Dedifferentiated amniotic fluid mesenchymal stem cell (primary cell): Measurements from ENCODE around the gene GLI1.
A peak's percentile ranks its signal among the peaks of the same experiment; 100 is the strongest.

Experiments used
- DNase-seq: peaks from one replicate; pipeline ENCODE4 v3.0.0-alpha.2; 2016; ENCODE audit errors: extremely low spot score

Gene GLI1

DNA sequence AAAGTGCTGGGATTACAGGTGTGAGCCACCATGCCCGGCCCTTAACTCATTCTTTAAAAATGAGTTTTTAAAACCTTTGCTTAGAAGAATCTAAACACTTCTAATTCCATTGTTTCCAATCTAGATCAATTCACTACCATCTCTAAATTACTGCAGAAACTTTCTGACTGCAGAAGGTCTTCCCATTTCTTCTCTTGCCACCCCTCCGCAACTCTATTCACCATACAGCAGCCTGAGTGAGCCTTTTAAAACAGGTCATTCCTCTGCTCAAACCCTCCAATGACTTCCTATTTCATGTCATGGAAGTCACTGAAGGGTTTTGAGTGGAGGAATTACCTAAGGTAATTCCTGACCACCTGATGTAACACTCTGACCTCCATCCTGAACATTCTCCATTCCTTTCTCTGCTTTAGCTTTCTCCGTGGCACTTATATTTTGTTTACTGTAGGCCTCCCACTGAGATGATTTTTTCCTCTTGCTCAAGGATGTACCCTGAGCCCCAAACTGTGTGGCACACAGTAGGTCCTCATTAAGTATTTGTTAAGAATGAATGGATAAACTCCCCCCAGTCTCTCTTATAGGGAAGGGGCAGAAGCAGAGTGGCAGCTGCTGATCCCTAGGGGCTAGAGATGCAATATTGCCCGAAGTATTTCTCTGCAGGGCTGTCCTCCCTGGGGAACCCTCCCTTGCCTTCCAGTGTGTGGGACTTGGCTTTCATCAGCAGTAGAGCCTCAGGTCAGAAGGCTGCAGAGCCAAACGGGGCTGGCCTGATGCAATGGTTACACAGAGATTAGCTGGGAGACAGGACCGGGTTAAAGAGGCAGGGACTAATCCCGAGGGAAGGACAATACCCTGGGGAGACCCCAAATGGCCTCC lies 59.6 kb downstream of the GLI1 start:
- peak; percentile 37 for DNase-seq

DNA sequence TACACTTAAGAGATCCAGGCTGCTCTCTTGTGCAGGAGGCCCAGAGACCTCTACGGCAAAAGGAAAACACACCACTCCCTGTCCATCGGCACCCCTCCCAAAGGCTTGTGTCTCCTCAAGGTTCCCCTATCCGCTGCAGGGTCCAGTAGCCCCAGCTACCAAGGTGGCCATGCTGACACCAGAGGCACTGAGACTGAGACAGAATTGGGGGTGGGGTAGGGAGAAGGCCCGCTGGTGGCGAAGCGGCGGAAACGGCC lies 60.1 kb downstream of the GLI1 start:
- DNase-seq = no peak

GRCh38 chr12:57520053-57520818 lies 60.7 kb downstream of the GLI1 start, which contains the start of gene DDIT3:
TSS of gene DDIT3 (minus strand) at chr12:57520514. CDS start at chr12:57517406, 3,108 bp downstream.
- peak; percentile 99 for DNase-seq

DNA sequence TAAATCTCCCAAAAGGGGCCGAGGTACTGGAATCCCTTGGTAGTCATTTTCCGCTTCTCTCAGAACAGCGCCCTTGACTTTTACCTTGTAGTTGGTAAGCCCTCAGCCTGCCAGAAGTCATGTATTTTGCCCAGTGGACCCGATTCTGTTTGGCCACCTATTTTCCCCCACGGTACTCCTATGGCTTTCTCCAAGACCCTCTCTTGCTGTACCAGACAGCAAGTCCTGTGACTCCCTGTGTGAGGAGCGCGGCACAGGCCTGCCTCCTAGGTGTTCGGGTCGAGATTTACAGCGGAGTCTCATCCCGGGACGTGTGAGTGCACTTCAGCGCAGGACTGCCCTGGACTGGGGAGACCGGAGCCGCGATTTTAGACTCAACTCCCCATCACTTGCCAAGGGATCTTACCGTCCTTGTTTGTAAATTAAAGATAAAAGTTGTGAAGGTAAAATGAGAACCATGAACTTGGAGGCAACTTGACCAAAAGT lies 62.0 kb downstream of the GLI1 start:
- DNase-seq = no peak
